Endodermal cell (in vitro differentiated cells): ENCODE data around the gene EMX1. TPM values are rescaled to one million over a fixed set of nuclear protein-coding genes. Genes with fewer than 3 reads are reported as not detected.

ENCODE experiments used
- DNase-seq: peaks from one replicate; pipeline ENCODE4 v3.0.0-alpha.2; 2017
- H3K27ac ChIP-seq: 2 replicates; pipeline ENCODE4 v1.5.1; 2013; ENCODE audit warnings: mild to moderate bottlenecking, low read depth, low read length, moderate library complexity
- H3K27me3 ChIP-seq: 2 replicates; pipeline ENCODE4 v1.6.1; 2013; ENCODE audit warnings: mild to moderate bottlenecking, low read length, moderate library complexity; ENCODE audit not compliant: insufficient read depth, control insufficient read depth, poor library complexity, severe bottlenecking
- H3K36me3 ChIP-seq: 2 replicates; pipeline ENCODE4 v1.7.0; 2013; ENCODE audit warnings: mild to moderate bottlenecking, low read length, moderate library complexity; ENCODE audit not compliant: control insufficient read depth, insufficient read depth
- H3K4me1 ChIP-seq: one replicate; pipeline ENCODE4 v1.7.0; 2013; ENCODE audit warnings: low read length; ENCODE audit not compliant: control insufficient read depth, insufficient read depth
- H3K4me3 ChIP-seq: 2 replicates; pipeline ENCODE4 v1.5.1; 2013; ENCODE audit warnings: mild to moderate bottlenecking, low read length, moderate library complexity
- H3K9ac ChIP-seq: 2 replicates; pipeline ENCODE4 v1.6.1; 2013; ENCODE audit warnings: mild to moderate bottlenecking, low read length, moderate library complexity; ENCODE audit not compliant: poor library complexity, severe bottlenecking; ENCODE audit errors: extremely low read depth
- H3K9me3 ChIP-seq: 2 replicates; pipeline ENCODE4 v1.6.1; 2013; ENCODE audit warnings: mild to moderate bottlenecking, low read length, moderate library complexity; ENCODE audit not compliant: control insufficient read depth
- H3K27ac Mint-ChIP-seq: 2 replicates; pipeline ENCODE4 v1.8.0; 2020; ENCODE audit warnings: mixed read lengths
- H3K27me3 Mint-ChIP-seq: 2 replicates; pipeline ENCODE4 v1.8.0; 2021; ENCODE audit warnings: mild to moderate bottlenecking, mixed read lengths; ENCODE audit not compliant: insufficient read depth
- H3K36me3 Mint-ChIP-seq: 2 replicates; pipeline ENCODE4 v1.8.0; 2020; ENCODE audit warnings: low read depth, mixed read lengths
- H3K4me1 Mint-ChIP-seq: 2 replicates; pipeline ENCODE4 v1.8.0; 2020; ENCODE audit warnings: mixed read lengths
- H3K4me3 Mint-ChIP-seq: 2 replicates; pipeline ENCODE4 v1.8.0; 2020; ENCODE audit warnings: mild to moderate bottlenecking, moderate library complexity, mixed read lengths
- H3K9me3 Mint-ChIP-seq: 2 replicates; pipeline ENCODE4 v1.8.0; 2020; ENCODE audit warnings: mild to moderate bottlenecking, mixed read lengths
- WGBS, 2 experiments: methylation state at CpG; one replicate each; pipeline versions ENCODE4 v1.1.5 to v1.1.7; 2013; ENCODE audit warnings: missing lambda C conversion rate in 2 of 2, mixed read lengths in 1 of 2; ENCODE audit not compliant: insufficient coverage in 1 of 2, insufficient read length in 1 of 2; 5-methylcytosine and 5-hydroxymethylcytosine counted together
- total RNA-seq, 2 donors: library from RNA; stranded (reverse); fragmentation: NEBNext Ultra II Directional in 1 of 2; extraction: Animal tissue kit (Norgen Biotek cat#: 25700) in 1 of 2; gene quantifications; 2 replicates in 1 of 2; 3 replicates in 1 of 2; pipeline ENCODE4 v1.2.1, GENCODE V29; 2021
- TF ChIP-seq, protein P1 (sequence below): fragments of 200-600 bp; sonication (generic); conservative IDR thresholded peaks from 2 replicates; pipeline ENCODE4 v1.5.0; 2021; ENCODE audit warnings: antibody characterized with exemption, mild to moderate bottlenecking

Gene EMX1
- total RNA-seq, 2 donors from 2014 or later = 0.35 to 1.1 TPM

DNA sequence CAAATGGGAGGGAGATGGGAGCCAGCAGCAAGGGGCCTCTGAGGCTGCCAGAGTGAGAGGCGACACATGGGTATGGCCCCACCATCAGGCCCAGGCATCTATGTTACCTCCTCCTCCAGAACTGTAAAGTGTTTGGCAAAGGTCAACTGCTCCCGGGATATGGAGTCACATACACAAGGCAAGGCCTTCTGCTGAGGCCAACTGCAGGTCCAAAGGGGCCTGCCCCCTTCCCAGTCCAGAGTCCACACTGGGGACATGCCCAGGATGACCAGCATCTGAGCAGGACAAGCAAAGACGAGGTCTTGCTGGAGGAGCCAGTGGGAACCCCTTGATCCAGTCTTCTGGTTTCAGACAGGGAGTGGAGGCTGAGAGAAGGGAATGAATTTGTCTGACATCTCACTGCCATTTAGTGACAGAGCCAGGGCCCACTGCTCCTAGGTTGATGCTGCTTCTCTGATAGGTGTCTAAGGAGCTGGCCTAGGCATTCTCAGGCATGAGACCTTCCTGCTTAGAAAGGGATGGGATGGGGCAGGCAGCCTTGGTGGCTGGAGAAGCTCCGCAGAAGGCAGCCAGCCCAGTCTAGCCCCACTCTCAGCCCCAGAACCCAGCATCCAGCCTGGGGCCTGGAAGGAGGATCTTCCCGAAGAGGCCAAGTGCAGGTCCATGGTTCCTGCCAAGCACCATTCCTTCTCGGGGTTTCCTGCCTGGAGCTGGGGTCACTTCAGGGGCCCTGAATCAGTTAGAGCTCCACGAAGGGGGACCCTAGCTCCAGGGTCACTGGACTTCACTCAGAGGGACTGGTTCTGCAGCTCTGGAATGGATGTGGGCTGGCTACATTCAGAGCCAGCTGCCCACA, 26.4 kb downstream of the EMX1 start:
- H3K4me3 Mint-ChIP-seq = no peak overlapping the region
- no peaks in the 10 kb centered on the region for H3K9me3 Mint-ChIP-seq

GRCh38 chr2:72944804-72945449, 27.6 kb downstream of the EMX1 start:
- Mint-ChIP-seq H3K9me3 (no peaks in the 10 kb centered on the region), H3K27ac (no peak overlapping the region), H3K4me3 (no peak overlapping the region), H3K36me3 (peaks cover 3% of the 10 kb centered on the region), H3K27me3 (peaks cover 2% of the 10 kb centered on the region), H3K4me1 (peaks cover 10% of the 10 kb centered on the region)
- no peak for DNase-seq
- Histone ChIP-seq H3K9ac (no peak overlapping the region), H3K4me3 (no peak overlapping the region), H3K36me3 (no peaks in the 10 kb centered on the region), H3K4me1 (no peaks in the 10 kb centered on the region), H3K27ac (no peak overlapping the region), H3K27me3 (no peaks in the 10 kb centered on the region), H3K9me3 (no peaks in the 10 kb centered on the region)
- TF ChIP-seq, protein P1, sequence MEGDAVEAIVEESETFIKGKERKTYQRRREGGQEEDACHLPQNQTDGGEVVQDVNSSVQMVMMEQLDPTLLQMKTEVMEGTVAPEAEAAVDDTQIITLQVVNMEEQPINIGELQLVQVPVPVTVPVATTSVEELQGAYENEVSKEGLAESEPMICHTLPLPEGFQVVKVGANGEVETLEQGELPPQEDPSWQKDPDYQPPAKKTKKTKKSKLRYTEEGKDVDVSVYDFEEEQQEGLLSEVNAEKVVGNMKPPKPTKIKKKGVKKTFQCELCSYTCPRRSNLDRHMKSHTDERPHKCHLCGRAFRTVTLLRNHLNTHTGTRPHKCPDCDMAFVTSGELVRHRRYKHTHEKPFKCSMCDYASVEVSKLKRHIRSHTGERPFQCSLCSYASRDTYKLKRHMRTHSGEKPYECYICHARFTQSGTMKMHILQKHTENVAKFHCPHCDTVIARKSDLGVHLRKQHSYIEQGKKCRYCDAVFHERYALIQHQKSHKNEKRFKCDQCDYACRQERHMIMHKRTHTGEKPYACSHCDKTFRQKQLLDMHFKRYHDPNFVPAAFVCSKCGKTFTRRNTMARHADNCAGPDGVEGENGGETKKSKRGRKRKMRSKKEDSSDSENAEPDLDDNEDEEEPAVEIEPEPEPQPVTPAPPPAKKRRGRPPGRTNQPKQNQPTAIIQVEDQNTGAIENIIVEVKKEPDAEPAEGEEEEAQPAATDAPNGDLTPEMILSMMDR = no peak
- 91% methylated on average over 7 to 16 of the region's 16 CpGs for WGBS, 2 experiments

More for the DNA sequence above, 26.4 kb downstream of the EMX1 start:
- H3K36me3 Mint-ChIP-seq = peaks cover 3% of the 10 kb centered on the region
- no peaks in the 10 kb centered on the region for H3K36me3 ChIP-seq
- peaks cover 6% of the 10 kb centered on the region for H3K27me3 Mint-ChIP-seq
- 90 to 91% methylated on average over 3 to 7 of the region's 7 CpGs for WGBS, 2 experiments
- no peaks in the 10 kb centered on the region for H3K27me3 ChIP-seq
- H3K27ac Mint-ChIP-seq = no peak overlapping the region
- TF ChIP-seq, protein P1 = no peak
- H3K4me1 ChIP-seq = no peaks in the 10 kb centered on the region
- no peak overlapping the region for H3K27ac ChIP-seq
- H3K4me1 Mint-ChIP-seq = peaks cover 10% of the 10 kb centered on the region
- H3K9ac ChIP-seq = no peak overlapping the region
- H3K4me3 ChIP-seq = no peak overlapping the region
- DNase-seq = no peak
- H3K9me3 ChIP-seq = no peaks in the 10 kb centered on the region

- peaks cover 7% of the 10 kb centered on the region for H3K4me1 Mint-ChIP-seq
- no peaks in the 10 kb centered on the region for H3K27me3 Mint-ChIP-seq
- H3K27ac Mint-ChIP-seq = no peak overlapping the region
- Histone ChIP-seq H3K4me3 (no peak overlapping the region), H3K4me1 (no peaks in the 10 kb centered on the region), H3K36me3 (no peaks in the 10 kb centered on the region), H3K27me3 (no peaks in the 10 kb centered on the region), H3K27ac (no peak overlapping the region), H3K9ac (no peak overlapping the region), H3K9me3 (no peaks in the 10 kb centered on the region)
- WGBS, 2 experiments = 89 to 92% methylated on average over 3 to 9 of the region's 9 CpGs
- peaks cover 3% of the 10 kb centered on the region for H3K36me3 Mint-ChIP-seq
- no peak for DNase-seq
- no peaks in the 10 kb centered on the region for H3K9me3 Mint-ChIP-seq
- TF ChIP-seq, protein P1 = no peak
- H3K4me3 Mint-ChIP-seq = no peak overlapping the region
Measured at GRCh38 chr2:72945450-72946019, 28.2 kb downstream of the EMX1 start.
